ENCODE data around the gene RRP1. TPM values are rescaled to one million over a fixed set of nuclear protein-coding genes. Genes with fewer than 3 reads are reported as not detected.

RRP1 gene
- total RNA-seq, 4 donors from 2014 or later, result 9.1 to 18.9 (median 16.3) TPM

- H3K4me1 ChIP-seq, result peaks cover 13 to 21% (median 20%) of the 10 kb centered on the region in 4 donors
- H3K27me3 ChIP-seq, result no peaks in the 10 kb centered on the region
These were observed 11.4 kb upstream of the RRP1 start for GRCh38 chr21:43777953-43778352.

GRCh38 chr21:43778469-43779335, 10.7 kb upstream of the RRP1 start:
- 53% methylated on average over 19 of the region's 20 CpGs for WGBS
- Histone ChIP-seq H3K9me3 (no peaks in the 10 kb centered on the region), H3K27ac (replicated peaks in 1 of 4) (no peak overlapping the region), H3K4me3 (no peak overlapping the region), H3K4me1 (peaks cover 13 to 21% (median 19%) of the 10 kb centered on the region in 4 donors), H3K36me3 (peaks cover 6 to 10% (median 8%) of the 10 kb centered on the region in 4 donors), H3K27me3 (no peaks in the 10 kb centered on the region)
- DNase-seq (ENCODE audit: extremely low spot score), result no peak
- TF ChIP-seq POLR2A (IDR thresholded peaks at IDR 0.05; ENCODE audit: low read depth) (no peak), CTCF (IDR thresholded peaks at IDR 0.05) (no peak), EP300 (IDR thresholded peaks at IDR 0.05) (no peak), POLR2AphosphoS5 (IDR thresholded peaks at IDR 0.05) (no peak)
- intact Hi-C loops (cut with DNase I), result loop anchor here (5.0 kb wide), 1 partner anchor 51 kb away; no protein-coding TSS in a partner anchor

More at GRCh38 chr21:43777953-43778352, 11.4 kb upstream of the RRP1 start:
- H3K4me3 ChIP-seq, result no peak overlapping the region
- intact Hi-C loops (cut with DNase I), result loop anchor here (5.0 kb wide), 1 partner anchor 51 kb away; no protein-coding TSS in a partner anchor
- no peak overlapping the region for H3K27ac ChIP-seq (replicated peaks in 1 of 4)
- TF ChIP-seq POLR2AphosphoS5 (IDR thresholded peaks at IDR 0.05) (no peak), POLR2A (IDR thresholded peaks at IDR 0.05; ENCODE audit: low read depth) (no peak), EP300 (IDR thresholded peaks at IDR 0.05) (no peak), CTCF (IDR thresholded peaks at IDR 0.05) (no peak)
- peaks cover 14 to 18% (median 15%) of the 10 kb centered on the region in 4 donors for H3K36me3 ChIP-seq
- no peaks in the 10 kb centered on the region for H3K9me3 ChIP-seq
- 87% methylated on average over 5 of the region's 5 CpGs for WGBS
- DNase-seq (ENCODE audit: extremely low spot score), result no peak

- no peak for DNase-seq (ENCODE audit: extremely low spot score)
- no peak for TF ChIP-seq CTCF (IDR thresholded peaks at IDR 0.05)
- TF ChIP-seq EP300 (IDR thresholded peaks at IDR 0.05), result no peak
- no peak for TF ChIP-seq POLR2AphosphoS5 (IDR thresholded peaks at IDR 0.05)
- no peak for TF ChIP-seq POLR2A (IDR thresholded peaks at IDR 0.05; ENCODE audit: low read depth)
- H3K4me3 ChIP-seq, result no peak overlapping the region
- no peaks in the 10 kb centered on the region for H3K9me3 ChIP-seq
- intact Hi-C loops (cut with DNase I), result loop anchor here (5.0 kb wide), 1 partner anchor 52 kb away; no protein-coding TSS in a partner anchor
- peaks cover 8 to 16% (median 12%) of the 10 kb centered on the region in 4 donors for H3K4me1 ChIP-seq
- H3K27ac ChIP-seq (replicated peaks in 1 of 4), result no peak overlapping the region
- 83% methylated on average over 5 of the region's 5 CpGs for WGBS
- H3K36me3 ChIP-seq, result peaks cover 0 to under 1% (median 0%) of the 10 kb centered on the region in 4 donors
- H3K27me3 ChIP-seq, result no peaks in the 10 kb centered on the region
These were observed 9.7 kb upstream of the RRP1 start for GRCh38 chr21:43779660-43780059.

GRCh38 chr21:43781846-43782245, 7.5 kb upstream of the RRP1 start:
- Histone ChIP-seq H3K9me3 (no peaks in the 10 kb centered on the region), H3K4me1 (peaks cover 0 to 2% (median under 1%) of the 10 kb centered on the region in 4 donors), H3K4me3 (no peak overlapping the region), H3K36me3 (no peaks in the 10 kb centered on the region), H3K27me3 (no peaks in the 10 kb centered on the region), H3K27ac (replicated peaks in 1 of 4) (no peak overlapping the region)
- intact Hi-C loops (cut with DNase I), result no loop called here
- TF ChIP-seq POLR2AphosphoS5 (IDR thresholded peaks at IDR 0.05) (no peak), POLR2A (IDR thresholded peaks at IDR 0.05; ENCODE audit: low read depth) (no peak), CTCF (IDR thresholded peaks at IDR 0.05) (no peak), EP300 (IDR thresholded peaks at IDR 0.05) (no peak)
- WGBS, result 93% methylated on average over 6 of the region's 6 CpGs
- no peak for DNase-seq (ENCODE audit: extremely low spot score)

Data from esophagus muscularis mucosa (tissue), 4 donors.